ENCODE data around the gene SLC25A17.
"Not testable (repeated sequence)": the region's sequence is repeated elsewhere in the genome, so short reads cannot be mapped to it uniquely, and the experiment has no call there.

The SLC25A17 gene

GRCh38 chr22:40791241-40791640 is 27.9 kb downstream of the SLC25A17 start:
- H3K4me1 ChIP-seq (ENCODE audit: control insufficient read depth, insufficient read depth, low read length, unreplicated experiment), result peaks cover 8% of the 10 kb centered on the region
- no peaks in the 10 kb centered on the region for H3K79me2 ChIP-seq (ENCODE audit: control insufficient read depth, insufficient read depth, low read length, unreplicated experiment)
- no peaks in the 10 kb centered on the region for H3K36me3 ChIP-seq (ENCODE audit: insufficient read depth, low read length)
- no peak overlapping the region for H3K27ac ChIP-seq (ENCODE audit: low read depth, low read length)
- H3K27me3 ChIP-seq (ENCODE audit: insufficient read depth, low read length), result no peaks in the 10 kb centered on the region
- no peak overlapping the region for H2AFZ ChIP-seq (ENCODE audit: low read length, unreplicated experiment)
- H3K4me3 ChIP-seq (ENCODE audit: low read depth, low read length), result no peak overlapping the region

DNA sequence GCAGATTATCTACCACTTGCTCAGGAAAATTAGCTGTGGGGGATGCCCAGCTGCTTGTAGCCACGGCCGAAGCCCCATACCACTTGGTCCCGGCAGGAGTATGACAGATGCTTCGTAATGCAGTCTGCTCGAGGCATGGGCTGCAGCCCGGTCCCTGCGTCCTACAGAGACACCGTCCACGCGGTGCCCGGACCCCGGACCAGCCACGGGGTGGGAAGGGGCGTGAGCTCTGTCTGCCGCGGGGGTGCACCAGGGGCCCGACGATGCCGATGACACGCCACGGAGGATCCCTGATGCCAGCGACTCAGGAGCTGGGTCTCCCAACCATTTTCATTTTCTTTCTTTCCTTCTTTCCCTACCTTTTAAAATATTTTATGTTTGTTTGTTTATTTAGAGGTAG is 30.0 kb downstream of the SLC25A17 start:
- Histone ChIP-seq H3K27me3 (ENCODE audit: insufficient read depth, low read length) (no peaks in the 10 kb centered on the region), H3K4me1 (ENCODE audit: control insufficient read depth, insufficient read depth, low read length, unreplicated experiment) (peaks cover 8% of the 10 kb centered on the region), H3K27ac (ENCODE audit: low read depth, low read length) (no peak overlapping the region), H3K79me2 (ENCODE audit: control insufficient read depth, insufficient read depth, low read length, unreplicated experiment) (no peaks in the 10 kb centered on the region), H3K36me3 (ENCODE audit: insufficient read depth, low read length) (no peaks in the 10 kb centered on the region), H2AFZ (ENCODE audit: low read length, unreplicated experiment) (no peak overlapping the region), H3K4me3 (ENCODE audit: low read depth, low read length) (no peak overlapping the region)

GRCh38 chr22:40782521-40782920 is 36.6 kb downstream of the SLC25A17 start:
- Histone ChIP-seq H3K27me3 (ENCODE audit: insufficient read depth, low read length) (no peaks in the 10 kb centered on the region), H3K36me3 (ENCODE audit: insufficient read depth, low read length) (0 out of 2 replicates have a peak, but pooled peaks cover 3% of the 10 kb centered on the region), H2AFZ (ENCODE audit: low read length, unreplicated experiment) (no peak overlapping the region), H3K4me3 (ENCODE audit: low read depth, low read length) (no peak overlapping the region), H3K79me2 (ENCODE audit: control insufficient read depth, insufficient read depth, low read length, unreplicated experiment) (no peaks in the 10 kb centered on the region), H3K27ac (ENCODE audit: low read depth, low read length) (no peak overlapping the region), H3K4me1 (ENCODE audit: control insufficient read depth, insufficient read depth, low read length, unreplicated experiment) (no peaks in the 10 kb centered on the region)

DNA sequence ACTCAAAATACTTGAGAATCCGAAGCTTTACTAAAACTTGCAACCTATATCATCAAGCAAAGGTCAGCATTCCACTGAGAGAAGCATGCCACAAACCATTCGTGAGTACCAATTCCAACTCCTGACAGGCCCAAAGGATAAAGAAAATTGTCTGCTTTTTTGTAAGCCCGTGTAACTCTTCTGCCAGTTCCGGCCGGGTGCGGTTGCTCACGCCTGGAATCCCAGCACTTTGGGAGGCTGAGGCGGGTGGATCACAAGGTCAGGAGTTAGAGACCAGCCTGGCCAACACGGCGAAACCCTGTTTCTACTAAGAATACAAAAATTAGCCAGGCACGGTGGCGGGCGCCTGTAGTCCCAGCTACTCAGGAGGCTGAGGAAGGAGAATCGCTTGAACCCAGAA is 37.4 kb downstream of the SLC25A17 start:
- H3K36me3 ChIP-seq (ENCODE audit: insufficient read depth, low read length); H3K4me1 ChIP-seq (ENCODE audit: control insufficient read depth, insufficient read depth, low read length, unreplicated experiment); H3K4me3 ChIP-seq (ENCODE audit: low read depth, low read length); H3K79me2 ChIP-seq (ENCODE audit: control insufficient read depth, insufficient read depth, low read length, unreplicated experiment); H2AFZ ChIP-seq (ENCODE audit: low read length, unreplicated experiment); H3K27ac ChIP-seq (ENCODE audit: low read depth, low read length); H3K27me3 ChIP-seq (ENCODE audit: insufficient read depth, low read length): not testable (repeated sequence)

- no peak overlapping the region for H2AFZ ChIP-seq (ENCODE audit: low read length, unreplicated experiment)
- no peak overlapping the region for H3K27ac ChIP-seq (ENCODE audit: low read depth, low read length)
- H3K27me3 ChIP-seq (ENCODE audit: insufficient read depth, low read length), result no peaks in the 10 kb centered on the region
- no peaks in the 10 kb centered on the region for H3K4me1 ChIP-seq (ENCODE audit: control insufficient read depth, insufficient read depth, low read length, unreplicated experiment)
- no peak overlapping the region for H3K4me3 ChIP-seq (ENCODE audit: low read depth, low read length)
- no peaks in the 10 kb centered on the region for H3K36me3 ChIP-seq (ENCODE audit: insufficient read depth, low read length)
- no peaks in the 10 kb centered on the region for H3K79me2 ChIP-seq (ENCODE audit: control insufficient read depth, insufficient read depth, low read length, unreplicated experiment)
Measured at GRCh38 chr22:40769761-40770160, 49.4 kb downstream of the SLC25A17 start.

DNA sequence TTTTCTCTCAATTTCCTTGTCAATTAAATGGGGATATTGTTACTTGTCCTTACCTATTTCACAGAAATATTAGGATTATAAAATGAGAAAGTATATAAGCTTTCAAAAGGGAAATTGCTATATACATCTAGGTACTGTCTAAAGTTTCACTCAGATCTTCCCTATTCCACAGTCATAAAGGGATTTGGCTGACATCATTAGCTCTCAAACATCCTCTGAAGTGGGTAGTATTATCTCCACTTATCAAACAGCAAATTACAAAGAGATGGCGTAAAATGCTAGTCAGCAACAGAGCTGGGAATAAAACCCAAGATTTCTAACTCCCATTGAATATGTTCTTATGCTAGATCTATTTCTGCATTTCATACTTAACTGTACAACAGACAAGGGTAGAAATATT is 50.9 kb downstream of the SLC25A17 start:
- H3K27ac ChIP-seq (ENCODE audit: low read depth, low read length), result no peak overlapping the region
- H3K4me1 ChIP-seq (ENCODE audit: control insufficient read depth, insufficient read depth, low read length, unreplicated experiment), result no peaks in the 10 kb centered on the region
- no peaks in the 10 kb centered on the region for H3K27me3 ChIP-seq (ENCODE audit: insufficient read depth, low read length)
- no peaks in the 10 kb centered on the region for H3K36me3 ChIP-seq (ENCODE audit: insufficient read depth, low read length)
- H3K79me2 ChIP-seq (ENCODE audit: control insufficient read depth, insufficient read depth, low read length, unreplicated experiment), result no peaks in the 10 kb centered on the region
- H2AFZ ChIP-seq (ENCODE audit: low read length, unreplicated experiment), result no peak overlapping the region
- H3K4me3 ChIP-seq (ENCODE audit: low read depth, low read length), result no peak overlapping the region

- H3K4me3 ChIP-seq (ENCODE audit: low read depth, low read length), result no peak overlapping the region
- no peak overlapping the region for H2AFZ ChIP-seq (ENCODE audit: low read length, unreplicated experiment)
- H3K79me2 ChIP-seq (ENCODE audit: control insufficient read depth, insufficient read depth, low read length, unreplicated experiment), result no peaks in the 10 kb centered on the region
- H3K4me1 ChIP-seq (ENCODE audit: control insufficient read depth, insufficient read depth, low read length, unreplicated experiment), result no peaks in the 10 kb centered on the region
- H3K36me3 ChIP-seq (ENCODE audit: insufficient read depth, low read length), result no peaks in the 10 kb centered on the region
- no peak overlapping the region for H3K27ac ChIP-seq (ENCODE audit: low read depth, low read length)
- no peaks in the 10 kb centered on the region for H3K27me3 ChIP-seq (ENCODE audit: insufficient read depth, low read length)
Measured at GRCh38 chr22:40766956-40767355, 52.2 kb downstream of the SLC25A17 start.

- H2AFZ ChIP-seq (ENCODE audit: low read length, unreplicated experiment), result no peak overlapping the region
- no peaks in the 10 kb centered on the region for H3K27me3 ChIP-seq (ENCODE audit: insufficient read depth, low read length)
- no peaks in the 10 kb centered on the region for H3K79me2 ChIP-seq (ENCODE audit: control insufficient read depth, insufficient read depth, low read length, unreplicated experiment)
- no peaks in the 10 kb centered on the region for H3K4me1 ChIP-seq (ENCODE audit: control insufficient read depth, insufficient read depth, low read length, unreplicated experiment)
- no peak overlapping the region for H3K4me3 ChIP-seq (ENCODE audit: low read depth, low read length)
- H3K36me3 ChIP-seq (ENCODE audit: insufficient read depth, low read length), result no peaks in the 10 kb centered on the region
- H3K27ac ChIP-seq (ENCODE audit: low read depth, low read length), result no peak overlapping the region
Measured at GRCh38 chr22:40764763-40765441, 54.2 kb downstream of the SLC25A17 start.

DNA sequence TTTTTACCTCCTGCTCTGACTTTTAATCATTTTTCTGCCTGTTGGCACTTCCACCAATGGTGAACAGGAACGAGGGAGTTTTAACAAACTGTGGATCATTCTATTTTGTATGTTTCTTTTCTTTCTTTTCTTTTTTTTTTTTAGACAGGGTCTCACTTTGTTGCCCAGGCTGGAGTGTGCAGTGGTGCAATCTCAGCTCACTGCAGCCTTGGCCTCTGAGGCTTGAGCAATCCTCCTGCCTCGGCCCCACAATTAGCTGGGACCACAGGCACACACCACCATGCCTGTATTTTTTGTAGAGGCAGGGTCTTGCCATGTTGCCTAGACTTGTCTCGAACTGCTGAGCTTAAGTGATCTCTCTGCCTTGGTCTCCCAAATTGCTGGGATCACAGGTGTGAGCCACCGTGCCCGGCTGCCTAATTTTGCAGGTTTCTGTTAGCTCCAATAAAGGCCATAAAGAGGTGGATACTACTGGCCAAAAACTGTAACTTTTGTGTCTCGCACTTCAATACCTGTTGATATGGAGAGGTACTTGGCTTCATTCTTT is 59.8 kb downstream of the SLC25A17 start:
- H3K4me3 ChIP-seq (ENCODE audit: low read depth, low read length), result no peak overlapping the region
- H3K27ac ChIP-seq (ENCODE audit: low read depth, low read length), result no peak overlapping the region

GRCh38 chr22:40758851-40759250 is 60.3 kb downstream of the SLC25A17 start:
- H3K79me2 ChIP-seq (ENCODE audit: control insufficient read depth, insufficient read depth, low read length, unreplicated experiment); H3K27me3 ChIP-seq (ENCODE audit: insufficient read depth, low read length); H3K4me3 ChIP-seq (ENCODE audit: low read depth, low read length); H3K27ac ChIP-seq (ENCODE audit: low read depth, low read length); H3K36me3 ChIP-seq (ENCODE audit: insufficient read depth, low read length); H2AFZ ChIP-seq (ENCODE audit: low read length, unreplicated experiment); H3K4me1 ChIP-seq (ENCODE audit: control insufficient read depth, insufficient read depth, low read length, unreplicated experiment): not testable (repeated sequence)

More for the DNA sequence above, 59.8 kb downstream of the SLC25A17 start:
- Histone ChIP-seq H3K79me2 (ENCODE audit: control insufficient read depth, insufficient read depth, low read length, unreplicated experiment) (no peaks in the 10 kb centered on the region), H3K36me3 (ENCODE audit: insufficient read depth, low read length) (no peaks in the 10 kb centered on the region), H3K27me3 (ENCODE audit: insufficient read depth, low read length) (no peaks in the 10 kb centered on the region), H3K4me1 (ENCODE audit: control insufficient read depth, insufficient read depth, low read length, unreplicated experiment) (no peaks in the 10 kb centered on the region), H2AFZ (ENCODE audit: low read length, unreplicated experiment) (no peak overlapping the region)

GRCh38 chr22:40758390-40758789 is 60.8 kb downstream of the SLC25A17 start:
- no peak overlapping the region for H3K27ac ChIP-seq (ENCODE audit: low read depth, low read length)

More at GRCh38 chr22:40758390-40758789, 60.8 kb downstream of the SLC25A17 start:
- Histone ChIP-seq H3K4me1 (ENCODE audit: control insufficient read depth, insufficient read depth, low read length, unreplicated experiment) (no peaks in the 10 kb centered on the region), H2AFZ (ENCODE audit: low read length, unreplicated experiment) (no peak overlapping the region), H3K79me2 (ENCODE audit: control insufficient read depth, insufficient read depth, low read length, unreplicated experiment) (no peaks in the 10 kb centered on the region), H3K27me3 (ENCODE audit: insufficient read depth, low read length) (no peaks in the 10 kb centered on the region), H3K36me3 (ENCODE audit: insufficient read depth, low read length) (no peaks in the 10 kb centered on the region), H3K4me3 (ENCODE audit: low read depth, low read length) (no peak overlapping the region)

Data from ACC112 (cell line).